Mucosa of descending colon (tissue), 3 donors: ENCODE results near the gene DNM3. TPM values are rescaled to one million over a fixed set of nuclear protein-coding genes. Genes with fewer than 3 reads are reported as not detected.

Experiments
- ATAC-seq: fragments of 200-7000 bp; cut with Tn5 transposase; one replicate; pipeline ENCODE4 v1.9.1; 2020; ENCODE audit warnings: mild to moderate bottlenecking, moderate library complexity
- DNase-seq, 3 donors: peaks; one replicate each; pipeline ENCODE4 v3.0.0-alpha.2; 2020
- H3K36me3 ChIP-seq: fragments of 200-600 bp; one replicate; pipeline ENCODE4 v1.8.0; 2021; ENCODE audit warnings: low read depth, mild to moderate bottlenecking
- H3K4me1 ChIP-seq: fragments of 200-600 bp; one replicate; pipeline ENCODE4 v1.8.0; 2021; ENCODE audit warnings: low read depth, mild to moderate bottlenecking
- H3K4me3 ChIP-seq: fragments of 200-600 bp; one replicate; pipeline ENCODE4 v1.8.0; 2021; ENCODE audit warnings: mild to moderate bottlenecking
- H3K9me3 ChIP-seq: fragments of 200-600 bp; one replicate; pipeline ENCODE4 v1.8.0; 2021; ENCODE audit warnings: mild to moderate bottlenecking
- intact Hi-C, 2 donors: fragments of 100-400 bp; cut with DNase I in 1 of 2; cut with micrococcal nuclease in 1 of 2; formaldehyde crosslinking; loops; one replicate each; pipeline versions ENCODE4 v1.11.0 to v1.11.1; 2022; cut with DNase I, micrococcal nuclease
- total RNA-seq, 3 donors: library from RNA; stranded (reverse); fragmentation: NEBNext Ultra II Directional in 2 of 3; extraction: Animal tissue kit (Norgen Biotek cat#: 25700) in 2 of 3; gene quantifications; one replicate each; pipeline versions ENCODE4 v1.2.1 to v1.2.4, GENCODE V29; 2021 to 2023
- TF ChIP-seq, protein P1 (sequence below): fragments of 200-600 bp; IDR thresholded peaks from one replicate; pipeline ENCODE4 v1.8.0; 2022; ENCODE audit warnings: antibody characterized with exemption, mild to moderate bottlenecking
- donor health status: DM: no; HTN: no; CAD: no; lungs with moderate emphysema.
- donor health status: DM: no; HTN: no; CAD: no.
- donor health status: DM: no; HTN: yes; CAD: no.

DNM3 gene
- total RNA-seq, 3 donors from 2014 or later: 1.4 to 6.4 (median 2.1) TPM

DNA sequence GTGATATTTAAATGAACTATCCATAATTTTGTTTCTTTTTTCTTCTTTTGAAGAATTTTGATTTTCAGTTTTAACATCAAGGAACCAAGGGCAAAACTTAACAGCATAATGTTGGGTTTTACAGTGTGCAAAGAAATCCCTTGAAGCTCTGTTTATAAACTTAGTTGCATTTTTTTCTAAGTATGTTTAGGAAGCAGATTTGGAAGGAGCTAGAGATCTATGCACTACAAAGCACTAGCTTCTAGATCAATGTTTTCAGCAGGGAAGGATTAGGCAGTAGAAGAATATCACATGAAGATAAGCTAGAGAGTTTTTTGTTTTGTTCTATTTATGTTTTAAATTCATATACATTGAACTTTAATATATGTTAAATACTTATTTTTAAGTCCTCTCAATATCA, 328.5 kb downstream of the DNM3 start:
- no peak overlapping the region for H3K4me3 ChIP-seq
- H3K9me3 ChIP-seq: no peaks in the 10 kb centered on the region
- ATAC-seq: no peak
- peaks cover 9% of the 10 kb centered on the region for H3K4me1 ChIP-seq
- DNase-seq: no peak
- no peaks in the 10 kb centered on the region for H3K36me3 ChIP-seq
- TF ChIP-seq, protein P1, sequence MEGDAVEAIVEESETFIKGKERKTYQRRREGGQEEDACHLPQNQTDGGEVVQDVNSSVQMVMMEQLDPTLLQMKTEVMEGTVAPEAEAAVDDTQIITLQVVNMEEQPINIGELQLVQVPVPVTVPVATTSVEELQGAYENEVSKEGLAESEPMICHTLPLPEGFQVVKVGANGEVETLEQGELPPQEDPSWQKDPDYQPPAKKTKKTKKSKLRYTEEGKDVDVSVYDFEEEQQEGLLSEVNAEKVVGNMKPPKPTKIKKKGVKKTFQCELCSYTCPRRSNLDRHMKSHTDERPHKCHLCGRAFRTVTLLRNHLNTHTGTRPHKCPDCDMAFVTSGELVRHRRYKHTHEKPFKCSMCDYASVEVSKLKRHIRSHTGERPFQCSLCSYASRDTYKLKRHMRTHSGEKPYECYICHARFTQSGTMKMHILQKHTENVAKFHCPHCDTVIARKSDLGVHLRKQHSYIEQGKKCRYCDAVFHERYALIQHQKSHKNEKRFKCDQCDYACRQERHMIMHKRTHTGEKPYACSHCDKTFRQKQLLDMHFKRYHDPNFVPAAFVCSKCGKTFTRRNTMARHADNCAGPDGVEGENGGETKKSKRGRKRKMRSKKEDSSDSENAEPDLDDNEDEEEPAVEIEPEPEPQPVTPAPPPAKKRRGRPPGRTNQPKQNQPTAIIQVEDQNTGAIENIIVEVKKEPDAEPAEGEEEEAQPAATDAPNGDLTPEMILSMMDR: no peak
- intact Hi-C loops: no loop called here

DNA sequence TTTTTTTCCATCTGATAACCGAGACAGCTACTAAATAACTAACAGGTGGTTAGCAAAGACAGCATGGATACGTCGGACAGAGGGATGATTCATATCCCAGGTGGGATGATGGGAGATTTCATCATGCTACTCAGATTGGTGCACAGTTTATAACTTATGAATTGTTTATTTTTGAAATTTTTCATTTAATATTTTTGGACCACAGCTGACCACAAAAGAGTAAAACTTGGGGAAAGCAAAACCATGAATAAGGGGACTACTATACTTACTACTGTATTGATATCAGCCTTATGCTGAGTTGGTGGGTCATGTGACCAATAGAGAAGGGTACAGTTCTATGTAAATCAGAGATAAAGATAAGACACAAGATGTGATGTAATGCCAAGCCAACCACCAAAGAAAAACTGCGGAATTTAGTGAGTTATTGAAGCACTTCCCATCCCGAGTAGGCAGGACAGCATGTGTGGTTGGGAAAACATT, 331.1 kb downstream of the DNM3 start:
- DNase-seq (no peak), ATAC-seq (no peak)
- Histone ChIP-seq H3K36me3 (no peaks in the 10 kb centered on the region), H3K4me1 (peaks cover 6% of the 10 kb centered on the region), H3K4me3 (no peak overlapping the region), H3K9me3 (no peaks in the 10 kb centered on the region)
- TF ChIP-seq, protein P1: no peak
- intact Hi-C loops: no loop called here

DNA sequence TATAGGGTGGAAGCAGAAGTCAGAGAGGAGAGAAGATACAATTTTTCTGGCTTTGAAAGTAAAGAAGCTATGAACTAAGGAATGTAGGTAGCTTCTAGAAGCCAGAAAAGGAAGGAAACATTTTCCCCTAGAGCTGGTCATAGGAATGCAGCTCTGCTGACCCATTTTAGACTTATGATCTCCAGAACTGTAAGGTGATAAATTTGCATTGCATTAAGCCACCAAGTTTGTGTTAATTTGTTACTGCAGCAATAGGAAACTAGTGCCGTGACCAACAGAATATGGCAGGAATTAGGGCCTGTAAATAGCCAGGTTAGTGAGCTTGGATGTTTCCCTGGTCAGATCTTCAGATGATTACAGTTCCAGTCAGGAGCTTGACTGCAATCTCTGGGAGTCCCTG, 334.9 kb downstream of the DNM3 start:
- ATAC-seq: no peak
- no peak for DNase-seq
- intact Hi-C loops: no loop called here

DNA sequence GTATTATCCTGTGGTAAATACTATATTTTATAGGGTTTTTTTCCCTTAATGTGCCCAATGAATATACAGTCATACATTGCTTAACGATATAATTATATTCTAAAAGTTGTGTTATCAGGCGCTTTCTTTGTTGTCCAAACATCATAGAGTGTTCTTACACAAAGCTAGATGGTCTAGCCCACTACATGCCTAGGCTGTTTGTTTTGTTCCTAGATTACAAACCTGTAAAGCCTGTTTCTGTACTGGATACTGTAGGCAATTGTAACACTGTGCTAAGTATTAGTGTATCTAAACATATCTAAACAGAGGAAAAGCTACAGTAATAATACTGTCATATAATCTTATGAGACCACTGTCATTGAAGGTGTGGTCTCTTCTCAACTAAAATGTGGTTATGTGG, 336.6 kb downstream of the DNM3 start:
- Histone ChIP-seq H3K36me3 (no peaks in the 10 kb centered on the region), H3K4me3 (no peak overlapping the region), H3K4me1 (peaks cover 12% of the 10 kb centered on the region), H3K9me3 (no peaks in the 10 kb centered on the region)
- intact Hi-C loops: no loop called here
- TF ChIP-seq, protein P1: no peak
- DNase-seq: no peak
- peak; percentile 64 for ATAC-seq

More for the DNA sequence above, 334.9 kb downstream of the DNM3 start:
- H3K36me3 ChIP-seq: no peaks in the 10 kb centered on the region
- H3K4me1 ChIP-seq: peaks cover 4% of the 10 kb centered on the region
- no peaks in the 10 kb centered on the region for H3K9me3 ChIP-seq
- no peak overlapping the region for H3K4me3 ChIP-seq
- TF ChIP-seq, protein P1: no peak

DNA sequence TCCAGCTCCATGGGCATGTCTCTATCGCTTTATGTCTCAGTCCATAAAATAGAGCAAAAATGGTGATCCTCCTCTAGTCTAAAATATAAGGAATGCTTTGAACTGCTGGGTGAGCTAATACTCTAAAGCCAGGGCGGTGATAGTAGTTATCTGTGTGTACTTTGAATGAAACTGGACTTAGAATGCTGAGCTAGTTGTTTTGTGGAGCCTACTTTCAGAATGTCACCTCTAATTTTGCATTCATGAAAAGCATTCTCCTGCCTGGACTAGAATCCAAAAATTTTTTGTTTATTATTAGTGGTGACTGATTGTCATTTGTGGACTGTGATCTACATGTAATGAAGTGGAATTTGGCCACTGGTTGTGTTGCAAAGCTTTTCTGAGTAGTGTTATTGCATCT, 337.6 kb downstream of the DNM3 start:
- TF ChIP-seq, protein P1: no peak
- Histone ChIP-seq H3K4me1 (peaks cover 12% of the 10 kb centered on the region), H3K36me3 (no peaks in the 10 kb centered on the region), H3K9me3 (no peaks in the 10 kb centered on the region), H3K4me3 (no peak overlapping the region)
- ATAC-seq (no peak), DNase-seq (no peak)
- intact Hi-C loops: no loop called here

DNA sequence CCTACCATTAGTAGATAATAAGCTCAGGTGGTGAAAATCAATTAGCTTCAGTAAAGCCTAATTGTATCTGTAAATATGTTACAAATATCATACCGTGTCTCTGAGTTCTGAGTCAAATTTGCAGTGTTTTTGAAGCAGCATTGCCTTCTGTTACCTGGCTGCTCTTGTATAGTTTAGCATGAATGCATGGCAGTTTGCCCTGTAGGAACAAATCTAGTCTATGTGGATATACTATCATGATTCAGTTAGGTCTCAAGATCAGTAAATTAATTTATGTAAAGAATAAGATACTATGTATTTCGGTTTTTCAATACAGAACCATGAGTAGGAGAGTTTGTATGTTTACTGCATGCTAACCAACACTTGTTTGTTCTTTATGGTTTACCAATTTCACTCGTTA, 338.6 kb downstream of the DNM3 start:
- Histone ChIP-seq H3K9me3 (no peaks in the 10 kb centered on the region), H3K4me3 (no peak overlapping the region), H3K4me1 (peaks cover 12% of the 10 kb centered on the region), H3K36me3 (no peaks in the 10 kb centered on the region)
- no peak for DNase-seq
- intact Hi-C loops: no loop called here
- TF ChIP-seq, protein P1: no peak
- ATAC-seq: no peak
